Measurements from ENCODE around the gene INTS2. TPM values are rescaled to one million over a fixed set of nuclear protein-coding genes. Genes with fewer than 3 reads are reported as not detected.

Gene INTS2
- total RNA-seq, 1 experiment from 2014 or later = 18.1 TPM

- POLR2A ChIA-PET (ENCODE audit: unreplicated experiment) = no interaction called here
- TF ChIP-seq EZH2phosphoT487 (IDR thresholded peaks at IDR 0.05; ENCODE audit: borderline replicate concordance, low read length) = no peak
- CTCF ChIA-PET = no interaction called here
Observed at GRCh38 chr17:61846761-61847375, 80.9 kb downstream of the INTS2 start.

GRCh38 chr17:61846088-61846487 lies 81.7 kb downstream of the INTS2 start:
- no peaks in the 10 kb centered on the region for H3F3A ChIP-seq (ENCODE audit: low read length, unreplicated experiment)
- no peaks in the 10 kb centered on the region for H3K27me3 ChIP-seq (ENCODE audit: low read length)
- ChIA-PET POLR2A (ENCODE audit: unreplicated experiment) (no interaction called here), CTCF (no interaction called here)
- H3K79me2 ChIP-seq (ENCODE audit: low read length) = no peaks in the 10 kb centered on the region
- H3K9me3 ChIP-seq (ENCODE audit: low read length) = no peaks in the 10 kb centered on the region
- no peak overlapping the region for H2AFZ ChIP-seq (ENCODE audit: low read length)
- H3K9ac ChIP-seq (ENCODE audit: low read length) = no peak overlapping the region
- H3K9me2 ChIP-seq (replicated peaks; ENCODE audit: low read length) = no peaks in the 10 kb centered on the region
- H3K27ac ChIP-seq (ENCODE audit: low read length) = no peak overlapping the region
- H3K36me3 ChIP-seq (ENCODE audit: low read depth, low read length) = peaks cover 42% of the 10 kb centered on the region; the same call in 1 of the 2 replicates
- H4K20me1 ChIP-seq (ENCODE audit: low read length) = no peaks in the 10 kb centered on the region
- intact Hi-C loops (cut with micrococcal nuclease) = no loop called here
- no peak overlapping the region for H3K4me2 ChIP-seq (ENCODE audit: low read length)
- H3K4me3 ChIP-seq (ENCODE audit: low read length) = no peak overlapping the region
- ATAC-seq (no peak), DNase-seq (no peak)
- no peak for TF ChIP-seq CTCF (conservative IDR thresholded peaks at IDR 0.05; ENCODE audit: low read depth, low read length)
- no peak for TF ChIP-seq EZH2 (IDR thresholded peaks at IDR 0.05; ENCODE audit: low read length, unreplicated experiment)
- no peak for TF ChIP-seq EZH2phosphoT487 (IDR thresholded peaks at IDR 0.05; ENCODE audit: borderline replicate concordance, low read length)
- BruUV-seq (replicated peaks) = no TSS peak
- H3K4me1 ChIP-seq (ENCODE audit: insufficient read depth, low read length) = no peaks in the 10 kb centered on the region

More at GRCh38 chr17:61846761-61847375, 80.9 kb downstream of the INTS2 start:
- Histone ChIP-seq H3K9me2 (replicated peaks; ENCODE audit: low read length) (no peaks in the 10 kb centered on the region), H3K4me3 (ENCODE audit: low read length) (no peak overlapping the region), H4K20me1 (ENCODE audit: low read length) (no peaks in the 10 kb centered on the region), H3K27ac (ENCODE audit: low read length) (no peak overlapping the region), H3K9me3 (ENCODE audit: low read length) (no peaks in the 10 kb centered on the region), H3K9ac (ENCODE audit: low read length) (no peak overlapping the region), H3F3A (ENCODE audit: low read length, unreplicated experiment) (no peaks in the 10 kb centered on the region), H2AFZ (ENCODE audit: low read length) (no peak overlapping the region), H3K4me1 (ENCODE audit: insufficient read depth, low read length) (no peaks in the 10 kb centered on the region), H3K36me3 (ENCODE audit: low read depth, low read length) (peaks cover 44% of the 10 kb centered on the region; the same call in 1 of the 2 replicates), H3K27me3 (ENCODE audit: low read length) (no peaks in the 10 kb centered on the region), H3K79me2 (ENCODE audit: low read length) (0 out of 2 replicates have a peak, but pooled peaks cover 1% of the 10 kb centered on the region), H3K4me2 (ENCODE audit: low read length) (no peak overlapping the region)
- intact Hi-C loops (cut with micrococcal nuclease) = no loop called here
- ATAC-seq = no peak
- no peak for DNase-seq
- no TSS peak for BruUV-seq (replicated peaks)

- Histone ChIP-seq H2AFZ (ENCODE audit: low read length) (no peak overlapping the region), H3K9me2 (replicated peaks; ENCODE audit: low read length) (no peaks in the 10 kb centered on the region), H3K9ac (ENCODE audit: low read length) (no peak overlapping the region), H3K27ac (ENCODE audit: low read length) (no peak overlapping the region), H4K20me1 (ENCODE audit: low read length) (no peaks in the 10 kb centered on the region), H3K4me1 (ENCODE audit: insufficient read depth, low read length) (no peaks in the 10 kb centered on the region), H3K4me3 (ENCODE audit: low read length) (no peak overlapping the region), H3K79me2 (ENCODE audit: low read length) (no peaks in the 10 kb centered on the region), H3K9me3 (ENCODE audit: low read length) (no peaks in the 10 kb centered on the region), H3K36me3 (ENCODE audit: low read depth, low read length) (peaks cover 33% of the 10 kb centered on the region; the same call in 1 of the 2 replicates), H3K4me2 (ENCODE audit: low read length) (no peak overlapping the region), H3K27me3 (ENCODE audit: low read length) (no peaks in the 10 kb centered on the region), H3F3A (ENCODE audit: low read length, unreplicated experiment) (no peaks in the 10 kb centered on the region)
- no TSS peak for BruUV-seq (replicated peaks)
- intact Hi-C loops (cut with micrococcal nuclease) = no loop called here
- TF ChIP-seq CTCF (conservative IDR thresholded peaks at IDR 0.05; ENCODE audit: low read depth, low read length) (no peak), EZH2phosphoT487 (IDR thresholded peaks at IDR 0.05; ENCODE audit: borderline replicate concordance, low read length) (no peak), EZH2 (IDR thresholded peaks at IDR 0.05; ENCODE audit: low read length, unreplicated experiment) (no peak)
- ChIA-PET CTCF (no interaction called here), POLR2A (ENCODE audit: unreplicated experiment) (interaction anchor here (0.6 kb wide), 1 partner anchor 1517 kb away, joined by 9 read pairs; no protein-coding TSS in a partner anchor)
- no peak for ATAC-seq
- DNase-seq = no peak
Observed at GRCh38 chr17:61843435-61843834, 84.3 kb downstream of the INTS2 start.
